Activated naive CD8-positive, alpha-beta T cell treated with anti-CD3 and anti-CD28 coated beads, Interleukin-2, amount 10 ng/mL, durations not matched to agents 7 days and 5 days (primary cell): ENCODE results near the gene SLC4A2. TPM values are rescaled to one million over a fixed set of nuclear protein-coding genes. Genes with fewer than 3 reads are reported as not detected.
A peak's percentile ranks its signal among the peaks of the same experiment; 100 is the strongest.

Source experiments
- ATAC-seq: fragments of 150-1000 bp; cut with Tn5 transposase; one replicate; pipeline ENCODE4 v1.10.0; 2021; ENCODE audit warnings: low read depth, moderate library complexity
- POLR2A ChIA-PET: fragments of 350-600 bp; sonication (Branson Sonifier 250); formaldehyde crosslinking; loops from one replicate; lab custom pipeline; 2021; ENCODE audit warnings: antibody characterized with exemption; lab: Charles Lee
- DNase-seq: peaks from one replicate; pipeline ENCODE4 v3.0.0; 2021
- H3K27ac Mint-ChIP-seq: one replicate; pipeline ENCODE4 v1.8.0; 2022; ENCODE audit warnings: mild to moderate bottlenecking, mixed read lengths
- H3K27me3 Mint-ChIP-seq: one replicate; pipeline ENCODE4 v1.8.0; 2022; ENCODE audit warnings: mild to moderate bottlenecking, moderate library complexity, mixed read lengths
- H3K36me3 Mint-ChIP-seq: one replicate; pipeline ENCODE4 v1.8.0; 2021; ENCODE audit warnings: mild to moderate bottlenecking, mixed read lengths
- H3K4me1 Mint-ChIP-seq: one replicate; pipeline ENCODE4 v1.8.0; 2021; ENCODE audit warnings: mixed read lengths
- H3K4me3 Mint-ChIP-seq: one replicate; pipeline ENCODE4 v1.8.0; 2022; ENCODE audit warnings: mild to moderate bottlenecking, moderate library complexity, mixed read lengths
- H3K9me3 Mint-ChIP-seq: one replicate; pipeline ENCODE4 v1.8.0; 2021; ENCODE audit warnings: mixed read lengths
- total RNA-seq, 2 experiments: library from RNA; stranded (reverse); gene quantifications; one replicate each; pipeline ENCODE4 v1.2.3, GENCODE V29; 2021

The SLC4A2 gene
- total RNA-seq, 2 experiments from 2014 or later = 86.8 to 89.9 TPM

- no peaks in the 10 kb centered on the region for H3K9me3 Mint-ChIP-seq
- H3K4me3 Mint-ChIP-seq = peak within 1 kb of the TSS; percentile 88
- peaks cover 4% of the 10 kb centered on the region for H3K36me3 Mint-ChIP-seq
- POLR2A ChIA-PET = interaction anchor here (0.7 to 1.5 kb wide), 3 partner anchors 26 to 77 kb away, joined by 3 to 5 read pairs (median 3); partner anchors contain the start of gene SLC4A2
- DNase-seq = peak; percentile 68
- peaks cover 23% of the 10 kb centered on the region for H3K4me1 Mint-ChIP-seq
- peak within 1 kb of the TSS; percentile 80 for H3K27ac Mint-ChIP-seq
- ATAC-seq = peak; percentile 17
- peaks cover 19% of the 10 kb centered on the region for H3K27me3 Mint-ChIP-seq
These were observed 26.6 kb downstream of the SLC4A2 start, which contains the start of gene AGAP3 for GRCh38 chr7:151085691-151086620. AGAP3 (plus strand) TSS chr7:151086475; CDS start chr7:151086742, 267 bp downstream.

GRCh38 chr7:151086802-151087244 is 27.4 kb downstream of the SLC4A2 start:
- peaks cover 4% of the 10 kb centered on the region for H3K36me3 Mint-ChIP-seq
- no peak for ATAC-seq
- peak overlapping the region; percentile 80 for H3K27ac Mint-ChIP-seq
- POLR2A ChIA-PET = no interaction called here
- peak overlapping the region; percentile 87 for H3K4me3 Mint-ChIP-seq
- H3K4me1 Mint-ChIP-seq = peaks cover 23% of the 10 kb centered on the region
- H3K27me3 Mint-ChIP-seq = peaks cover 19% of the 10 kb centered on the region
- peak; percentile 61 for DNase-seq
- no peaks in the 10 kb centered on the region for H3K9me3 Mint-ChIP-seq

DNA sequence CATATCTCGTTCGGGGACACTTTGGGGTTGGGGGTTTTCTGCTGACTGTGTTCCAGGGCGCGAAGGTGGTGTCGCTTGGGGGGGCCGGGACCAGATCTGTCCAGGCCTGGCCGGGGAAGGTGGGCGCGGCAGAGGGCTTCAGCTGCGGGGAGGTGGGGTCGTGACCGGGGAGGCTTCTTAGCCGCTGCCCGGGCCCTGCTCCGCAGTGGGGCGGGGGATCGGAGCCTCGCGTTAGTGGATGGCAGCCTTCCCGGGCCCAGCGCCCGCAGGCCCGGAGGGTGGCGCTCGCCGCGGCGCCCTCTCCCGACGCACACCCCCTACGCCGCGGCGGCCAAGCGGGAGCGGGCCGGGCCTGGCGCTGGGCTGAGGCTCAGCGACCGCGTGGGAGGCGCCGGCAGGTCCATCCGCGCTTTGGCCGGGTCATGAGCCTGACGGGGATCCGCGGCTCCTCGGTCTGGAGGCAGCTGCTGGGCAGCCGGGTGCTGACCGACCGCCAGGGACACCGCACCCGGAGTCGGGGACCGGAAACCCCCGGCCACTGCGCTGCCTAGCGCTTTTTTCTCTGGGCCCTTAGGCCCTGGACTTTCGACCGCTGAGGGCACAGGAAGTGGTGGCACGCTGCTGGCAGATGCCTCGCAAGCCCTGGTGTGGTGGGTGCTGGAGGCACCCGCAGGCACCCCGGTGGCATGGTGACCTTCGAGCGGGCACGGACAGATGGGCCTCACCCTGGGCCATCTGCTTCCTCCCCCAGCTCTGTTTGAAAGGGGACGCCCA is 28.0 kb downstream of the SLC4A2 start:
- H3K36me3 Mint-ChIP-seq = peaks cover 3% of the 10 kb centered on the region
- peaks cover 20% of the 10 kb centered on the region for H3K4me1 Mint-ChIP-seq
- POLR2A ChIA-PET = no interaction called here
- peak overlapping the region; percentile 87 for H3K4me3 Mint-ChIP-seq
- no peak overlapping the region for H3K27ac Mint-ChIP-seq
- DNase-seq (peak; percentile 54), ATAC-seq (no peak)
- H3K27me3 Mint-ChIP-seq = peaks cover 19% of the 10 kb centered on the region
- H3K9me3 Mint-ChIP-seq = no peaks in the 10 kb centered on the region

GRCh38 chr7:151088019-151088855 is 28.8 kb downstream of the SLC4A2 start:
- peak overlapping the region; percentile 35 for H3K4me3 Mint-ChIP-seq
- H3K4me1 Mint-ChIP-seq = peaks cover 17% of the 10 kb centered on the region
- no peaks in the 10 kb centered on the region for H3K36me3 Mint-ChIP-seq
- H3K27ac Mint-ChIP-seq = no peak overlapping the region
- H3K9me3 Mint-ChIP-seq = no peaks in the 10 kb centered on the region
- H3K27me3 Mint-ChIP-seq = peaks cover 19% of the 10 kb centered on the region
- DNase-seq (no peak), ATAC-seq (no peak)
- POLR2A ChIA-PET = interaction anchor here (0.5 to 0.6 kb wide), 2 partner anchors 35 to 247 kb away, joined by 3 read pairs; no protein-coding TSS in a partner anchor

DNA sequence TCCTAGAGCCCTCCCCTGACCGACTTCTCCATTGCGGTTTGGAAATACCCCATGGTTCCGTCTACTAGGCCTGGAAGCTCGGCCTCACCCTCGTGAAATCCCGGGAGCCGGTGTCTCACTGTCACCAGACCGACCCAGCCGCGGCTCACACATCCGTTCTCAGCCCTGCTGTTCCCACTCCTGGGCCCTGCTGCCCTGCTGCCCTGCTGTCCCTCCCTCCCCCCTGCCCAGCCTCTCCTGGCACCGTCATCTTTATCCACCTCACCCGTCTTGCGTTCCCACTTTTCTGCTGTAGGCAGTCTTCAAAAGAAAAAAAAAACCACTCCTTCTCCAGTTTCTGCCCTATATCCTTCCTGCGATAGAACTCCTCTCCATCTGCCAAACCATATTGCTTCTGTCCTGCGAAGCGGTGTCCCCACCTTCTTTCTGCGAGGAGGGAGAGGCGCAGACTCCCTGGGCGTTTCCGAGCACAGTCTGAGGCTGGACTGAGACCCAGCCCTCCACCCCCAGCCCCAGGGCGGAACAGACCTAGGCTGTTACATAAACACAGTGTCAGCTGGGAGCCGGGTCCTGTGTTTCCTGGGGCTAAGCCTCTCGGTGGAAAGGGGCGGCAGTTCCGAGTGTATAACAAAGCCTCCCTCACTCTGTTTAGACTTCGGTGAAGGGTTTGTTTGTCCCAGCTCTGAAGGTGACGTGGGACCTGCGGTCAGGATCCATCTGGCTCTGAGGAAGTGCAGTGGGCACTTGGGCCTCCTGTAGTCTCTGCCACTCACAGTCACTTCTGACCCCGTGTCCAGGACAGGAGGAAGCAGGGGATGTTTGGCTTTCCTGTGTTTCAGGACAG is 29.7 kb downstream of the SLC4A2 start:
- Mint-ChIP-seq H3K36me3 (no peaks in the 10 kb centered on the region), H3K27me3 (peaks cover 19% of the 10 kb centered on the region), H3K27ac (peak overlapping the region; percentile 23), H3K4me3 (peak overlapping the region; percentile 35), H3K4me1 (peaks cover 17% of the 10 kb centered on the region), H3K9me3 (no peaks in the 10 kb centered on the region)
- no peak for DNase-seq
- no peak for ATAC-seq
- POLR2A ChIA-PET = interaction anchor here (0.5 kb wide), 1 partner anchor 36 kb away, joined by 3 read pairs; no protein-coding TSS in a partner anchor

DNA sequence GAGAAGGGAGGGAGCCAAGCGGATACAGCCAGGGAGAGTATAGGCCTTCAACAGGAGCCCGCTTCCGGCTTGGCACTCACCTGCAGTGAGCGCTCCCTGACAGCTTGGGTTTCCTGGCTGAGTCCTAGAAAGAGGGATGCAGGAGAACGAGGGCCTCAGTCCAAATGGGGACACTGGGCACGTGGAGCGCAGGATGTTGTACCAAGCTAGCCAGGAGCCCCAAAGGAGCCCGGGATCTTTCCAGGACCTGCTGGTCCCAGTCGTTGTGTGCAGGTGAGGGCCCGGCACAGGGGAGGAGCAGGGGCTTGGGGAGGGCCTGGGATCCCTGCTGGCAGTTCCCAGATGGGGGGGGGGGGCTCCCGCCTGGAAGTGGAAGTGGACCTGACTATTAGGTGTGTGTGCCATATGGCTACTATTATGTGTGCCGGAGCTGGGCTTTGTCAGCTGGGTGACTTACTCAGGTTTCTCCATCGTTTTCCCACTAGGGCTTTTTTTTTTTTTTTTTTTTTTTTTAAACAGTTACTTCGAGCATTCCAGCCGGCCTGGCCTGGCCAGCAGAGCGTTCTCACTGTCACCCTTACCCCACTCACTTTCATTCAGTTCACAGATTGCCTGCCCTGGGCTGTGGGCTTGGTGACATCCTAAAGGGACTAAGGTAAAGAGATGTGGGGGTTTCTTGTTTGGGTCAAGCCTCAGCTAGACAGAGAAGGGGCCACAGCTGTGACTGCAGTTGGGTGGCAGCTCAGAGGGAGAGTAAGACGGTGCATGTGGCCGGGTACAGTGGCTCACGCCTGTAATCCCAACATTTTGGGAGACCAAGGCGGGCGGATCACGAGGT is 30.7 kb downstream of the SLC4A2 start:
- ATAC-seq (no peak), DNase-seq (no peak)
- Mint-ChIP-seq H3K27me3 (peaks cover 12% of the 10 kb centered on the region), H3K36me3 (no peaks in the 10 kb centered on the region), H3K4me3 (no peak overlapping the region), H3K9me3 (no peaks in the 10 kb centered on the region), H3K27ac (no peak overlapping the region), H3K4me1 (peaks cover 13% of the 10 kb centered on the region)
- POLR2A ChIA-PET = interaction anchor here (1.0 to 1.5 kb wide), 2 partner anchors 10 to 137 kb away, joined by 3 read pairs; partner anchors contain the start of genes ABCF2 and FASTK

GRCh38 chr7:151091003-151091402 is 31.6 kb downstream of the SLC4A2 start:
- Mint-ChIP-seq H3K27me3 (peaks cover 6% of the 10 kb centered on the region), H3K36me3 (no peaks in the 10 kb centered on the region), H3K9me3 (no peaks in the 10 kb centered on the region), H3K4me1 (peaks cover 7% of the 10 kb centered on the region), H3K27ac (no peak overlapping the region), H3K4me3 (no peak overlapping the region)
- POLR2A ChIA-PET = interaction anchor here (1.0 to 1.5 kb wide), 2 partner anchors 10 to 136 kb away, joined by 3 read pairs; partner anchors contain the start of genes ABCF2 and FASTK
- DNase-seq = no peak
- ATAC-seq = no peak

DNA sequence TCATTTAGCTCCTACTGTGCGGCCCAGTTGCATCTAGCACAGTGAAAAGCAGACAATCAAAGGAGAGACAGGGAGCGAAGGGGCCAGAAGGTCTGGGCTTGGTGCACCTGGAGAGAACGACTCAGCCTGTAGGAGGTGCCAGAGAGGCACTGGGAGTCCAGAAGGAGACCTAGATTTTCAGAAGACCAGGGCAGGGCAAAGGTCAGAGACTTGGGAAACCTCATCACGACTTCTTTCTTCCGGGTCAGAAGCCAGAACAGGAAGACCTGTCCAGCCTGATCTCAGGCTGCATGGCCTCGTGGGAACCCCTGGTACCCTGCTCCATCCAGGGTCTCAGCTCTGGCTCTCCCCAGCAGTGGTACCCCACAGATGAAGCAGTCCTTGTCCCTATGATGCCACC is 32.0 kb downstream of the SLC4A2 start:
- no peaks in the 10 kb centered on the region for H3K36me3 Mint-ChIP-seq
- no peak overlapping the region for H3K27ac Mint-ChIP-seq
- DNase-seq = no peak

GRCh38 chr7:151091988-151092387 is 32.6 kb downstream of the SLC4A2 start:
- Mint-ChIP-seq H3K4me3 (no peak overlapping the region), H3K36me3 (no peaks in the 10 kb centered on the region), H3K27ac (no peak overlapping the region), H3K27me3 (peaks cover 6% of the 10 kb centered on the region), H3K9me3 (no peaks in the 10 kb centered on the region), H3K4me1 (peaks cover 7% of the 10 kb centered on the region)
- ATAC-seq (no peak), DNase-seq (no peak)
- POLR2A ChIA-PET = no interaction called here

More for the DNA sequence above, 32.0 kb downstream of the SLC4A2 start:
- Mint-ChIP-seq H3K27me3 (peaks cover 6% of the 10 kb centered on the region), H3K4me1 (peaks cover 7% of the 10 kb centered on the region), H3K9me3 (no peaks in the 10 kb centered on the region), H3K4me3 (no peak overlapping the region)
- no peak for ATAC-seq
- POLR2A ChIA-PET = interaction anchor here (1.5 kb wide), 1 partner anchor 11 kb away, joined by 3 read pairs; the partner anchor contains the start of gene FASTK

DNA sequence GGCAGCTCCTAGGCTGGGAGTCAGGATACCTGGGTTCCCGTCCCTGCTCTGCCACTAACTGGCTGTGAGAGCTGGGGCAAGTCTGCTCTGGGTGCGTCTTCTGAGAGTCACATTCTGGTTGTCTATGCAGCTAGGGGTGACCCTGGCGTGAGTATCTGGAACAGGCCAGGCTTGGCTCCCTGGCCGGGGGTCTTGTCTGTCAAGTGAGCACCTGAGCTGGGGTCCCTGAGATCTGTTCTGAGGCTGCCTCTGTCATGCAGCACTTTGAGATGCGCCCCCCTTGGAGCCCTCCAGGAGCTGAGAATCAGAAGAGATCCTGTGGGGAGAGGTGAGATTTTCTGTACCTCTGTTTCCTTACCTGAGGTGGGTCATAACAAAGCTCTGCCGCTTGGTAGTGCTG is 34.4 kb downstream of the SLC4A2 start:
- Mint-ChIP-seq H3K9me3 (no peaks in the 10 kb centered on the region), H3K36me3 (no peaks in the 10 kb centered on the region), H3K4me3 (no peak overlapping the region), H3K27ac (no peak overlapping the region), H3K27me3 (peaks cover under 1% of the 10 kb centered on the region), H3K4me1 (peaks cover 3% of the 10 kb centered on the region)
- POLR2A ChIA-PET = no interaction called here
- DNase-seq (peak; percentile 21), ATAC-seq (no peak)

- DNase-seq (no peak), ATAC-seq (no peak)
- Mint-ChIP-seq H3K9me3 (no peaks in the 10 kb centered on the region), H3K4me1 (no peaks in the 10 kb centered on the region), H3K4me3 (no peak overlapping the region), H3K27ac (no peak overlapping the region), H3K36me3 (no peaks in the 10 kb centered on the region), H3K27me3 (no peaks in the 10 kb centered on the region)
- POLR2A ChIA-PET = no interaction called here
These were observed 35.3 kb downstream of the SLC4A2 start for GRCh38 chr7:151094675-151095074.
